Measurements from ENCODE around the gene MYH9. TPM values are rescaled to one million over a fixed set of nuclear protein-coding genes. Genes with fewer than 3 reads are reported as not detected.

Gene MYH9
- total and polyA plus RNA-seq, 2 experiments from 2014 or later = 140 to 188 TPM

DNA sequence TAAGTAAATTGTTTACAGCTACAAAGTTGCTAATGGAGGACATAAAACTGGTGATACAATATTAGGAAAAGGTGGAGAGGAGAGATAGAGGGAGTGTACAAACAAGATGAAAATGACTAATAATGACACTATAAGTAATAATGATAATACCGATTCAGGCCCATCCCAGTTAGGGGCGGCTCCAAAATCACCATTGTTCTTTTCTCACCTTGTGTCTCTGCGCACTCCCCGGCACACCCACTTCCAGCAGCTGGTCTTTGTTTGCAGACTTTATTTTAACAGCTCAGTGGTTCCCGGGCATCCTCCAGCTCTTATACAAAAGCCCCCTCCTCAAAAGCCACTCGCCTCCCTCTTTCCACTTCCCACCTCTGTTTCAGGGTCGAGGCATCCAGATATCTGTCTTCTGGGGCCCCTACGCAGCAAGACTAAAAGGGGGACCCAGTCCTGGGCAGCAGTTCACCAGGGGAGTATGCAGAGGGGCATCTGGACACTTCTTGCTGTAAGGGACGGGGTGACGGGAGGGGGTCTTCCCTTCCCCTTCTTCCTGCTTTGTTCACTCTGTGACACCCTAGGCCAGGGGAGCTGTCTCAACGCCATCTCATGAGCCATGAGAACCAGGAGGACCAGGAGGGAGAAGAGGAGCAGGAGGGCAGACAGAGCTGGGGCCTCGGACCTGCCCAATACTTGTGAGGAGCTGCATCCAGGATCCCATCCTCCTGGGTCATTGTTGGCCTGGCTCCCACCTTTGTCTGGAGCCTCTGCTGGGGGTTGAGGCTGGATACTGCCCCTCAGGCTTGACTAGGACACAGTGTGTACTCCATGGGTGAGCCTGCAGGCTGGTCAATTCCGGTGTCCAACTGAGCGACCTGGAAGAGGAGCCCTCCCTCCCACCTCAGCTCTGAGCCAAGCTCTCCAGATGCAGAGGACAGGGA is 151.1 kb downstream of the MYH9 start:
- no peaks in the 10 kb centered on the region for H3K9me3 ChIP-seq (ENCODE audit: low read depth)
- no peak overlapping the region for H2AFZ ChIP-seq
- H3K4me2 ChIP-seq = peak overlapping the region; percentile 93
- 93% methylated on average over 14 of the region's 14 CpGs for WGBS (ENCODE audit: low lambda C conversion rate, missing lambda C conversion rate)
- DNase-seq (ENCODE audit: low spot score) = no peak
- no peaks in the 10 kb centered on the region for H4K20me1 ChIP-seq (ENCODE audit: insufficient read depth, poor library complexity, severe bottlenecking)
- no peaks in the 10 kb centered on the region for H3K36me3 ChIP-seq (replicated peaks; ENCODE audit: insufficient read depth, low read depth)
- TF ChIP-seq EZH2 (IDR thresholded peaks at IDR 0.05; ENCODE audit: borderline replicate concordance) = no peak
- H3K4me3 ChIP-seq = no peak overlapping the region
- no peaks in the 10 kb centered on the region for H3K9me2 ChIP-seq (replicated peaks; ENCODE audit: insufficient read depth)
- no peak overlapping the region for H3K27ac ChIP-seq
- H3K4me1 ChIP-seq (ENCODE audit: insufficient read depth) = peaks cover 18% of the 10 kb centered on the region
- H3K79me2 ChIP-seq = peaks cover 39% of the 10 kb centered on the region
- no peaks in the 10 kb centered on the region for H3K27me3 ChIP-seq

DNA sequence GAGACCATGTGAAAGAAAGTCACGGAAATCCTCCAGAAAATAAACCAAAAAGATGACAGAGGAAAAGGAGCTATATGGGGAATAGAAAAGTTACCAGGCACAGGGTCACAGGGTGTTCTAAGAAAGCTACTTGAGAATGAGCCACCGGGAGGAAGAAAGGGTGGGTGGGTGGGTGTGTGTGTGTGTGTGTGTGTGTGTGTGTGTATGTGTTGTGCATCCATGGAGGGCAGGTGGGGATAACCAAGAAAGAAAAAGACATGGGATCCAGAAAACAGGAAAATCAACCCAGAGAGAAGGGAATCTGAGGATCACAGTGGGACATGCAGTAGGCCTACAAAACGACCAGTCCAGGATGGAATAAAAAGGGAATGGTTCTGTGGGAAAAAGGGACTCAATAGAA is 152.2 kb downstream of the MYH9 start:
- Histone ChIP-seq H3K9me3 (ENCODE audit: low read depth) (no peaks in the 10 kb centered on the region), H2AFZ (no peak overlapping the region), H3K27ac (no peak overlapping the region), H3K27me3 (no peaks in the 10 kb centered on the region), H3K4me3 (no peak overlapping the region), H4K20me1 (ENCODE audit: insufficient read depth, poor library complexity, severe bottlenecking) (no peaks in the 10 kb centered on the region), H3K9me2 (replicated peaks; ENCODE audit: insufficient read depth) (no peaks in the 10 kb centered on the region), H3K36me3 (replicated peaks; ENCODE audit: insufficient read depth, low read depth) (no peaks in the 10 kb centered on the region), H3K4me1 (ENCODE audit: insufficient read depth) (peaks cover 18% of the 10 kb centered on the region), H3K79me2 (peaks cover 39% of the 10 kb centered on the region), H3K4me2 (peak overlapping the region; percentile 93)
- DNase-seq (ENCODE audit: low spot score) = no peak
- WGBS (ENCODE audit: low lambda C conversion rate, missing lambda C conversion rate) = 97% methylated on average over 3 of the region's 3 CpGs
- TF ChIP-seq, protein P1, sequence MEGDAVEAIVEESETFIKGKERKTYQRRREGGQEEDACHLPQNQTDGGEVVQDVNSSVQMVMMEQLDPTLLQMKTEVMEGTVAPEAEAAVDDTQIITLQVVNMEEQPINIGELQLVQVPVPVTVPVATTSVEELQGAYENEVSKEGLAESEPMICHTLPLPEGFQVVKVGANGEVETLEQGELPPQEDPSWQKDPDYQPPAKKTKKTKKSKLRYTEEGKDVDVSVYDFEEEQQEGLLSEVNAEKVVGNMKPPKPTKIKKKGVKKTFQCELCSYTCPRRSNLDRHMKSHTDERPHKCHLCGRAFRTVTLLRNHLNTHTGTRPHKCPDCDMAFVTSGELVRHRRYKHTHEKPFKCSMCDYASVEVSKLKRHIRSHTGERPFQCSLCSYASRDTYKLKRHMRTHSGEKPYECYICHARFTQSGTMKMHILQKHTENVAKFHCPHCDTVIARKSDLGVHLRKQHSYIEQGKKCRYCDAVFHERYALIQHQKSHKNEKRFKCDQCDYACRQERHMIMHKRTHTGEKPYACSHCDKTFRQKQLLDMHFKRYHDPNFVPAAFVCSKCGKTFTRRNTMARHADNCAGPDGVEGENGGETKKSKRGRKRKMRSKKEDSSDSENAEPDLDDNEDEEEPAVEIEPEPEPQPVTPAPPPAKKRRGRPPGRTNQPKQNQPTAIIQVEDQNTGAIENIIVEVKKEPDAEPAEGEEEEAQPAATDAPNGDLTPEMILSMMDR (IDR thresholded peaks at IDR 0.05; ENCODE audit: poor library complexity) = no peak
- TF ChIP-seq EZH2phosphoT487 (IDR thresholded peaks at IDR 0.05; ENCODE audit: low read depth, severe bottlenecking, unreplicated experiment) (no peak), EZH2 (IDR thresholded peaks at IDR 0.05; ENCODE audit: borderline replicate concordance) (no peak)

DNA sequence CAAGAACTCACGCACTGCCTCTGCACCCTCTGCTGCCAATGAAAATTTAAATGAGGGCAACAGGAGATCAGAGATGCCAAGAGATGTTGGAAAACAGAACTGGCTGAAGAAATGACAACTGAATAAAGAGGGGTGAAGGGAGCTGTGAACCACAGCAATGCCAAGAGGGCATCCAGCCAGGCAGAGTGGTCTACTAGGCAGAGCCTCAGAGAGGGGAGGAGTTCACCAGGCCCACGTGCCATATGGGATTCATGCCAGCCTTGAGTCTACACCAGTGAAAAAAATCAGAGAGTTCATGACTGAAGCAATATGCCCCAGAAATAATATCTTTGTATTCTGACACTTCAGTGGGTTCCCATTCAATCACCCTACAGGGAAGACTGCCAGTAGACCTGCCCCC is 152.8 kb downstream of the MYH9 start:
- Histone ChIP-seq H3K4me3 (no peak overlapping the region), H3K4me2 (no peak overlapping the region), H3K4me1 (ENCODE audit: insufficient read depth) (peaks cover 17% of the 10 kb centered on the region), H4K20me1 (ENCODE audit: insufficient read depth, poor library complexity, severe bottlenecking) (no peaks in the 10 kb centered on the region), H3K27me3 (no peaks in the 10 kb centered on the region), H3K36me3 (replicated peaks; ENCODE audit: insufficient read depth, low read depth) (no peaks in the 10 kb centered on the region), H3K27ac (no peak overlapping the region), H3K9me2 (replicated peaks; ENCODE audit: insufficient read depth) (no peaks in the 10 kb centered on the region), H3K9me3 (ENCODE audit: low read depth) (no peaks in the 10 kb centered on the region), H2AFZ (no peak overlapping the region), H3K79me2 (peaks cover 39% of the 10 kb centered on the region)
- no peak for DNase-seq (ENCODE audit: low spot score)
- 90% methylated on average over 2 of the region's 2 CpGs for WGBS (ENCODE audit: low lambda C conversion rate, missing lambda C conversion rate)
- TF ChIP-seq EZH2phosphoT487 (IDR thresholded peaks at IDR 0.05; ENCODE audit: low read depth, severe bottlenecking, unreplicated experiment) (no peak), EZH2 (IDR thresholded peaks at IDR 0.05; ENCODE audit: borderline replicate concordance) (no peak)
- TF ChIP-seq, protein P1 (IDR thresholded peaks at IDR 0.05; ENCODE audit: poor library complexity) = no peak

DNA sequence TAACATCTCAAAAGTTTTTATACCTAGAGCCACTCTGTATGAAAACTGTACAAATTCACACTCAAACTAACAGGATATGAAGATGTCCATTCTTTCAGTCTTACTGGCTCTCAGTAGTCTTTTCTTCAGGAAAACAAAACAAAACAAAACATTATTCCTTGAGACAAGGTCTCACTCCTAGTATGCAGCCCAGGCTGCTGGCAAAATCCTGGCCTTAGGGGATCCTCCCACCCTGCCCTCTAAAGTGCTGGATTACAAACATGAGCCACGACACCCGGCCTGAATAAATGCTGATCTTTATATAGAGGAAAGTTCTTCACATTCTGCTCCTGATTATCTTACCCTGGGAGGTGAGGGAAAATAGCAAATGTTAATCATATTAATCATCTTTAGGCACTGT is 153.6 kb downstream of the MYH9 start:
- no peaks in the 10 kb centered on the region for H3K36me3 ChIP-seq (replicated peaks; ENCODE audit: insufficient read depth, low read depth)
- H3K4me3 ChIP-seq = no peak overlapping the region

More for the DNA sequence above, 153.6 kb downstream of the MYH9 start:
- H4K20me1 ChIP-seq (ENCODE audit: insufficient read depth, poor library complexity, severe bottlenecking) = no peaks in the 10 kb centered on the region
- no peaks in the 10 kb centered on the region for H3K9me3 ChIP-seq (ENCODE audit: low read depth)
- H3K27me3 ChIP-seq = no peaks in the 10 kb centered on the region
- WGBS (ENCODE audit: low lambda C conversion rate, missing lambda C conversion rate) = 59% methylated on average over 2 of the region's 2 CpGs
- H2AFZ ChIP-seq = no peak overlapping the region
- peaks cover 13% of the 10 kb centered on the region for H3K4me1 ChIP-seq (ENCODE audit: insufficient read depth)
- H3K4me2 ChIP-seq = no peak overlapping the region
- TF ChIP-seq, protein P1 (IDR thresholded peaks at IDR 0.05; ENCODE audit: poor library complexity) = no peak
- TF ChIP-seq EZH2 (IDR thresholded peaks at IDR 0.05; ENCODE audit: borderline replicate concordance) = no peak
- no peak for TF ChIP-seq EZH2phosphoT487 (IDR thresholded peaks at IDR 0.05; ENCODE audit: low read depth, severe bottlenecking, unreplicated experiment)
- DNase-seq (ENCODE audit: low spot score) = no peak
- peaks cover 39% of the 10 kb centered on the region for H3K79me2 ChIP-seq
- no peak overlapping the region for H3K27ac ChIP-seq
- no peaks in the 10 kb centered on the region for H3K9me2 ChIP-seq (replicated peaks; ENCODE audit: insufficient read depth)

Data from hepatocyte (in vitro differentiated cells).